Cardiac fibroblast (primary cell): ENCODE results near the gene CDCP1.
"Not testable (repeated sequence)": the region's sequence is repeated elsewhere in the genome, so short reads cannot be mapped to it uniquely, and the experiment has no call there.

Experiments used
- DNase-seq, 2 donors: peaks; one replicate each; pipeline versions ENCODE4 v3.0.0 to v3.0.0-alpha.2; 2010; ENCODE audit warnings: low read depth in 2 of 2
- H3K4me3 ChIP-seq, 2 donors: replicated peaks in 1 of 2; 1 replicate in 1 of 2; 2 replicates in 1 of 2; pipeline ENCODE4 v1.5.1; 2011; ENCODE audit warnings: low read depth in 2 of 2, low read length in 2 of 2, mild to moderate bottlenecking in 2 of 2, moderate library complexity in 1 of 2
- CTCF ChIP-seq: IDR thresholded peaks from one replicate; pipeline ENCODE4 v1.5.1; 2011; ENCODE audit warnings: low read depth, mild to moderate bottlenecking, low read length, inconsistent platforms

CDCP1 gene

GRCh38 chr3:45059132-45059531 is 87.0 kb downstream of the CDCP1 start:
- DNase-seq = no peak
- TF ChIP-seq CTCF = no peak
- no peak overlapping the region for H3K4me3 ChIP-seq

- no peak overlapping the region for H3K4me3 ChIP-seq
- no peak for TF ChIP-seq CTCF
- no peak for DNase-seq
Observed at GRCh38 chr3:45057557-45057956, 88.6 kb downstream of the CDCP1 start.

DNA sequence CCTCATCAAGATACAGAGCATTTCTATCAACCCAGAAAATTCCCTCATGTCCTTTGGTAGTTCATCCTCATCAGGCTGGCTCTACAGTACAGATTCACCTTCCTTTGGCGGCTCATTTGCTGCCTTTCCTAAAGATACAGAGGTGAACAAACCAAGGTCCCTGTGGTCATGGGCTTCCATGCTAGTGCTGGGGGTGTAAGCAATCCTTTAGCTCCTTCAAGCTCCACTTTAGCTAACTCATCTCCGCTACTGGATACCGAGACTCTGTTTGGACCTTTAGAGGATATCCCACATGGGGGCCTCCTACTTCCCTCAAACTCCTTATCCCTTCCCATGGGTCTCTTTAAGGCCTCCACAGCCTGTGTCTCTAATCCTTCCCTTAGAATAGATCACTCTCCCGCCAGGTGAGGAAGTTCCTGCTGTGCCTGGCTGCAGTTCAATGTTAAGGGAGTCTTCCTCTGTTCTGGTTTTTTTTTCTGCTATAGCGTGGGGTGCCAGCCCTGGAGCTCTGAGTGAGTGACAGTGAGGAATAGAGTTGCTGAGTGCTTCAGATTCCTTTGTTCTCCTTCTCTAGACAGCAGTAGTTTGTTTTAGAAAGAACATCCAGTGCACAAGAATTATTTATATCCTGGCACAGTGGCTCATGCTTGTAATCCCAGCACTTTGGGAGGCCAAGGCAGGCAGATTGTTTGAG is 89.4 kb downstream of the CDCP1 start:
- no peak for TF ChIP-seq CTCF
- DNase-seq = peak in 1 of 2 donors; percentile 23
- no peak overlapping the region for H3K4me3 ChIP-seq

- DNase-seq = peak; percentile 56 to 77
Observed at GRCh38 chr3:45055411-45056143, 90.6 kb downstream of the CDCP1 start.

DNA sequence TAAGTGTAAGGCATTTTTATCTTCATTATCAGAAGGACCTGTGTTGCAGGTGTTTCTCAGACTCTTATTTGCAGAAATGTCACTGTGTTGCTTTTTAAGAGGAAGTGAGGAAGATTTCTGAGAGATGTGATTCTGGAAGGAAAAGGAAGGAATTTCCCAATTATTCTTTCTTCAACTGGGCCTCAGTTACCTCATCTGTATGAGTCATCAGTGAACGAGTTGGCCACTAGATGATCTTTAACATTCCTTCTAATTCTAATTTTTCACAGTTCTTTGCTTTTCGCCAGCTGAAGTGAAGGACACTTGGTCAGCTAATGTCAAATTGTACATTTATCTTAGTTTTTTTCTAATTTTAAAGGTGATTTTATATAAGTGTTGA is 91.2 kb downstream of the CDCP1 start:
- no peak overlapping the region for H3K4me3 ChIP-seq
- no peak for TF ChIP-seq CTCF
- peak; percentile 76 to 85 for DNase-seq

More at GRCh38 chr3:45055411-45056143, 90.6 kb downstream of the CDCP1 start:
- TF ChIP-seq CTCF = no peak
- no peak overlapping the region for H3K4me3 ChIP-seq

- peak; percentile 84 to 88 for DNase-seq
- no peak for TF ChIP-seq CTCF
- no peak overlapping the region for H3K4me3 ChIP-seq
Observed at GRCh38 chr3:45054196-45054857, 91.9 kb downstream of the CDCP1 start.

GRCh38 chr3:45053805-45054195 is 92.4 kb downstream of the CDCP1 start:
- not testable (repeated sequence) for DNase-seq, H3K4me3 ChIP-seq
